GM19324 (cell line): ENCODE data around the gene SULT2B1.
"Not testable (repeated sequence)": the region's sequence is repeated elsewhere in the genome, so short reads cannot be mapped to it uniquely, and the experiment has no call there.

Experiments used
- ATAC-seq: cut with Tn5 transposase; IDR thresholded peaks from one replicate; pipeline ENCODE4 v1.9.1; 2021; ENCODE audit warnings: mild to moderate bottlenecking, moderate library complexity; ENCODE audit not compliant: unreplicated experiment, low FRiP score

Gene SULT2B1

DNA sequence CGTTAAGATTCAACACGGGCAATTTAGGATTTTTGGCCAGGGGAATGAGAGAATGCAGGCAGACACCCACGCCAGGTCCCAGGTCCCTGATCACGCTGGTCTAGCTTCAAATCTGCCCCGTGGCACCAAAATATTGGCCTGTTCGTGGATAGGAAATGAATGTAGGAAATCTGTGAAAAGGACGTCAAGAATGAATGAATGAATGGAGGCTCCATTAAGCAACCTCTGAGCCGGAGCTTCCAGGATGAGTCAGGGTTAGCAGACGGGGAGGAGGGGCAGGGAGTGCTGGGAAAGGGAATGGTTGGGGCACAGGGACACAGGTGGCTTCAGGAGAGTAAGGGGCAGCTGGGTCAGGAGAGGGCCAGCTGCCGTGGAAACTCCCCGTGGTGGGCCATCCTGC, 4.2 kb downstream of the SULT2B1 start:
- ATAC-seq, result no peak

DNA sequence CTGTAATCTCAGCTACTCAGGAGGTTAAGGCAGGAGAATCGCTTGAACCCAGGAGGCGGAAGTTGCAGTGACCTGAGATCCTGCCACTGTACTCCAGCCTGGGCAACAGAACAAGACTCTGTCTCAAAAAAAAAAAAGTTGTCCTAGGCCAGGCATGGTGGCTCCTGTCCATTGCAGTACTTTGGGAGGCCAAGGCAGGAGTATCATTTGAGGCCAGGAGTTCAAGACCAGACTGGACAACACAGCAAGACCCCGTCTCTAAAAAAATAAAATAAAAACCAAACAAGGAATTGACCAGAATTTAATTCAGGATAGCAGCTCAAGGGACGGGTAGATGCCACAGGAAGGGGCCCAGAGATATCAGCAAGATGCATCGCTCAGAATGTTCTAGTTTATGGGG, 4.9 kb downstream of the SULT2B1 start:
- no peak for ATAC-seq

DNA sequence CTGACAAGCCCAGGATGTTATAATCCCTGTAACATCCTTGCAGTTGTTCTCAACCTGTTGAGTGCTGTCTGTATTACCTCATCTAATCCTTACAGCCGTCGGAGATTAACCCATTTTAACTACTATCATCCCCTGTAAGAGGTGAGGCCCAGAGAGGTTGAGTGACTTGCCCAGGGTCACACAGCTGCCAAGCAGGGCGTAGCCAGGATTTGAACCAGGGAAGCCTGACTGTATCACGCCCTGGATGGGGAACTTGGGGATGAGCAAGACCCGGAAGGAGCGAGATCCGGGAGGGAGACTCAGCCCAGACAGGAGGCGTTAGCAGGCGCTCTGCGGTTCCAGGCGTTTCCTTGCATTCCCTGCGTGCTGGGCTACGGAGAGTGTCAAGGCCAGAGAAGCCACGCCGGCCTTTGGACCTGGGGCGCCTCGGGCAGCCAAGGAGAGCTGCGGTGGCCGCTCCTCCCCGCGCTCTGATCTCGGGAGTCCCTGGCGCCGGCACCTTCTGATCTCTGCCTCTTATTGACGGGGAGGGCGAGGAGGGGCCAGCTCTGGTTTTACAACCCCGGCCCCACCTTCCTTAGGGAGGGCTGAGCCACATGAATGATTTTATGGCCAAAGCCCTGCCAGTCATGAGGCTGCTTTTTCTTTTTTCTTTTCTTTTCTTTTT, 6.2 kb downstream of the SULT2B1 start:
- ATAC-seq, result no peak

DNA sequence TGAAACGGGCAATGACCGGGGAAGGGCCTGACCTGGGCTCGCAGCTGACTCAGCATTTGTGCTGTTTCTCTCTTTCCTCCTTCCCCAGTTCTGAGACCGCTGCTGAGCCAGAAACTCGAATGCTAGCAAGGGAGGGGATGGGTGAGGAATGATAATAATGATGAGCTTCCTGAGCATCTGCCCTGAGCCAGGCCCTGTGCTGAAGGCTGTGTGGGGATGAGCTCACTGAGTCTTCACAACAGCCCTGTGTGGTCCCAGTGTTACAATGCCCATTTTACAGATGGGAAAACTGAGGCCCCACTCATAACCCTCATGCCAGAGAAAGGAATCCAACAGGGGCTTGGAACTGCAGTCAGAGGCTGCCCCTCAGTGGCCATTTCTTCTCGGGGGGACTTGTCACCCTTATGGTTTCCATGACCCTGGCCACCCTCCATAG, 8.1 kb downstream of the SULT2B1 start:
- no peak for ATAC-seq

DNA sequence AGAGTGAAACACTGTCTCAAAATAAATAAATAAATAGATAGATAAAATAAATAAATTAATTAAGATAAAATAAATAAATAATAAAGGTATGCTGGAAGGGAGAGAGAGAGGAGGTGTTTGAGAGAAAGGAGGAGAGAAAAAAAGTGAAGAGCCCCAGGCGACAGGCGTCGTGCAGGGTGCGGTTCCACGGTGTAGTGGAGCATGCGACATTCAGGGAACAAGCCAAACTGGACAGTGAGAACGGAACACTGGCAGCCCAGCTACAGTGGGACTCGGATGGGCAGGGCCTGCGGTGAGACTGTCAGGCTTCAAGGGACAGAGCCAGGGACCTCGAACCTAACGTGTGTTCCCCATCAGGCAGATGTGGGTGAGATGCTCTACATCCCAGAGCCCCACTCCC, 9.4 kb downstream of the SULT2B1 start:
- ATAC-seq, result no peak

DNA sequence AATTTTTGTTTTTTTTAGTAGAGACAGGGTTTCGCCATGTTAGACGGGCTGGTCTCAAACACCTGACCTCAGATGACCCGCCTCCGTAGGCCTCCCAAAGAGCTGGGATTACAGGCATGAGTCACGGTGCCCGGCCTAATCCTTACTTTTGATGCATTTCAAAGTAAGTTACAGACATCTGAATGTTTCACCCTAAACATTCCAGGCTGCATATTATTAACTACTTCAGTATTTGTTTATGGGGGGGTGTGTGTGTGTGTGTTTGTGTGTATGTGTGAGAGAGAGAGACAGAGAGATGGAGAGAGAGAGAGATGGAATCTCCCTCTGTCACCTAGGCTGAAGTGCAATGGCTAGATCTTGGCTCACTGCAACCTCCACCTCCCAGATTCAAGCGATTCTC, 13.1 kb downstream of the SULT2B1 start:
- no peak for ATAC-seq

DNA sequence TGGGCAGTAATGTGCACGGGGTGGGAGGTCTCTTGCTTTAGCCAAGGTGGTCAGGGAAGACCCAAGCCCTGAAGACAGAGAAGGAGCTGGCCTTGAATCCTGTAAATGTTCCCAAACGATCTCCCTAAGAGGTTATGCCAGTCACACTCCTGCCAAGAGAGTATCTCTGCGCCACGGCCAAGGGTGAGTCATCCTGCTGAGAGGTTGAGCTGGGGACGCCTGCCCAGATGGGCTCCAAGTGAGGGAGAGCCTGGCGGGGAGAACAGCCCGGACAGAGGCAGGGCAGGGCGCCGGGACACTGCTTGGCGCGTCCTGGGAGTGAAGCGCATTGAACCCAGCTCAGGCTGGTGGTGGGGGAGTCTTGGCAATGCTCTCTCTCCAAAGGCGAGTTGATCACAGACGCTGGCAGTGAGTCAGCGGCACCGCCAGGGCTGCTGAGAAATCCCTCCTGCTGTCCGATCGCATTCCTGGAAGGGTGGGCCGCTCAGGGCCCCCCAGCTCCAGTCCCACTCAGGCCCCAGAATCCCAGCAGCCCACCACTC, 16.4 kb downstream of the SULT2B1 start:
- no peak for ATAC-seq

DNA sequence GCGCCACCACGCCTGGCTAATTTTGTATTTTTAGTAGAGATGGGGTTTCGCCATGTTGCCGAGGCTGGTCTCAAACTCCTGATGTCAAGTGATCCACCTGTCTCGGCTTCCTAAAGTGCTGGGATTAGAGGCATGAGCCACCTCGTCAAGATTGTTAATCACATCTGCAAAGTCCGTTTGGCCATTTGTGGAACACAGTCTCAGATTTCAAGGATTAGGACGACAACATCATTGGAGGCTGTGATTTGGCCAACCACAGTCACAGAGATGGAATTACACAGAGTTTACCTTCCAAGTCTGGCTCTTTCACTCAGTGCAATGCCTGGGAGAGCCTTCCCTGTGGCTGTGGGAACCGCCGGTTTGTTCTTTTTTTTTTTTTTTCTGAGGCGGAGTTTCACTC, 17.8 kb downstream of the SULT2B1 start:
- no peak for ATAC-seq

DNA sequence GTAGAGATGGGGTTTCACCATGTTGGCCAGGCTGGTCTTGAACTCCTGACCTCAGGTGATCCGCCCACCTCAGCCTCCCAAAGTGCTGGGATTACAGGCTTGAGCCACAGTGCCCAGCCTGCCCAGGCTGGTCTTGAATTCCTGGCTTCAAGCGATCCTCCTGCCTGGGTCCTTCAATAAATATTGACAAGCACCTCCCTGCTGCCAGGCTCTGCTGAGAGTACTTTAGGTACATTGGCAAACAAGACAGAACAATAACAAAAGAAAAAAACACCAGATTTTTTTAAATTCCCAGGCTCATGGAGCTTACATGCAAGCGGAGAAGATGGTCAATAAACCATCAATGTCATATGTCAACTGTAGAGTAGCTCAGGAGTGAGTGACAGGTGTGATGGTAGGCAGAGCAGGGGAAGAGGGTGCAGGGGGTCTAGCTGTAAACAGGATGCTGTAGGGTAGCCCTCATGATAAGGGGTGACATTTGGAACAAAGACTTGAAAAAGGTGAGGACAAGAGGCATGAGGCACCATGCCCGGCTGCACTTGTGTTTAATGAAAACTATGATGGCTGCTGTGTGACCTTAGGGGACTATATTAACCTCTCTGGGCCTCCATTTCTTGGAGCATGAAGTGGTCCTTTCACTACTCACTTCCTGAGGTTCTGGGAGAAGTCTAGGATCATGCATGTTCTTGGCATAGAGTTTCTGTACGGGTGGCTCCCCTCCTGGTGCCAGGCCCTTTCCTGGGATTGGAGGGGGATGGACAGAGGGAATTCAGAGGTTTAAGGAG, 19.6 kb downstream of the SULT2B1 start:
- ATAC-seq, result no peak

DNA sequence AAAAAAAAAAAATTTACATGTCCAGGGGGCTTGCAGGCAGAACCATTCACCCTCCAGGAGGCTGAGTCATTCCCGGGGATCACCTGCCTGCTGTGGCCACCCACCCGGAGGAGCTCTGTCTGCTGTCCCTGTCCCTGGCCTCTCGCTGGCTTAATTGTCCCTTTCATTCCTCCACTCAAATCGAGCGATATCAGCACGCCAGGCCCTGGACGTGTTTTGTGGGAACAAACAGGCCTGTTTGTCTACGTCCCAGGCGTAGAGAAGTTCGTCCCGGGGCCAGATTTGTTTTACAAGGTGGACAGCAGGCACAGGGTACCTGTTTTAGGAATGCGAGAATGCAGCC, 21.2 kb downstream of the SULT2B1 start:
- ATAC-seq, result no peak

DNA sequence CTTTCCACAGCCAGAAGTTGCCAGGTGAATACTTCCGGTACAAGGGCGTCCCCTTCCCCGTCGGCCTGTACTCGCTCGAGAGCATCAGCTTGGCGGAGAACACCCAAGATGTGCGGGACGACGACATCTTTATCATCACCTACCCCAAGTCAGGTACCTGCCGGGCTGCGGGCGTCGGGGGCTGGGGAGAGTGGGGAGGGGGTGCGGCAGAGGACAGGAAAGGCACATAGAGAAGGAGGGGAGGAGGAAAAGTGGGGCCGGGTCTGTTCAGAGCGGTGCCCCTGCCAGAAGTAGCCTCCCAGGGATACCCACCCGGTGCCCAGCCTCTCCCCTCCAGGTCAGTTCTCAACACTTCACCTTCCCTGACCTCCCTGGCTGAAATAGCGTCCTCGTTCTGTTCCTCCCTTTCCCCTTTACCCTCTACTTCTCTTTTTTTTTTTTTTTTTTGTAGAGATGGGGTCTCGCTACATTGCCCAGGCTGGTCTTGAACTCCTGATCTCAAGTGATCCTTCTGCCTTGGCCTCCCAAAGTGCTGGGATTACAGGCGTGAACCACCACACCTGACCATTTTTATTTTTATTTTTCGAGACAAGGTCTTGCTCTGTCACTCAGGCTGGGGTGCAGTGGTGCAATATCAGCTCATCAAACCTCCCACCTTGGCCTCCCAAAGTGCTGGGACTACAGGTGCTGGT, 24.1 kb downstream of the SULT2B1 start:
- no peak for ATAC-seq

DNA sequence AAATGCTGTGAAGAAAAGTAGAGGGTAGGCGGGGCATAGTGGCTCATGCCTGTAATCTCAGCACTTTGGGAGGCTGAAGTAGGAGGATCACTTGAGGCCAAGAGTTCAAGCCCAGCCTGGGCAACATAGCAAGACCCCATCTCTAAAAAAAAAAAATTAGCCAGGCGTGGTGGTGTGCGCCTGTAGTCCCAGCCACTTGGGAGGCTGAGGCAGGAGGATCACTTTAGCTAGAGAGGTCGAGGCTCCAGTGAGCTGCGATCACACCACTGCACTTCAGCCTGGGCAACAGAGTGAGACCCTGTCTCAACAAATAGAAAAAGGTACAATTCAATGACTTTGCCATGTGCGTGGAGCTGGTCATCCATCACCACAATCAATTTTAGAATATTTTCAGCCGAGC, 25.9 kb downstream of the SULT2B1 start:
- not testable (repeated sequence) for ATAC-seq

DNA sequence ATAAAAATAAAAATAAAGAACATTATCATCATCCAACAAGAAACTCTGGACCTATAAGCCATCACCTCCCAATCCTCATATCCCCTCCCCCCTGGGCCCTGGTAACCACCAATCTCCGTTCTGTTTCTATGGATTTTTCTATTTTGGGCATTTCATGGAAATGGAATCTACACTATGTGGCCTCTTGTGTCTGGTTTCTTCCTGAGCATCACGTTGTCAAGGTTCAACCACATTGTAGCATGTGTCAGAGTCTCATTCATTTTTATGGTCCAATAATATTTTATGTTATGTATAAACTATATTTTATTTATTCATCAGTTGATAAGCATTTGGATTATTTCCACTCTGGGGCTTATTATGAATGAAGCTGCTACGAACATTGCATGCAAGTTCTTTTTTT, 26.9 kb downstream of the SULT2B1 start:
- no peak for ATAC-seq

DNA sequence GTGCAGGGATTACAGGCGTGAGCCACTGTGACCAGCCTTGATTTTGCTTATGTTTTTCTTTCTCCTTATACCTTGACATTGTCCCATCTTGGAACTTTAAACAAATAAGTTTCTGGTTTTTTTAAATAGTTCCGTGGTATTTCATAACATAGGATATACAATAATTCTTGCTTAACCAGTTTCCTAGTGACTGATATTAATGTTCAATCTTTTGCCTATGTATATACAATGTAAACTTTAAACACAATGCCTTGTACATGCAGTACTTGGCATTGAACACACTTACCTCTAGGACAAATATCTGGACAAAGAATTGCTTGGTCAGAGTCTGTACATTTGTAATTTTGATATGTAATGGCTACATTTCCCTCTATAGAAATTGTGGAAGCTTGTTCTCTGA, 30.2 kb downstream of the SULT2B1 start:
- ATAC-seq, result no peak

DNA sequence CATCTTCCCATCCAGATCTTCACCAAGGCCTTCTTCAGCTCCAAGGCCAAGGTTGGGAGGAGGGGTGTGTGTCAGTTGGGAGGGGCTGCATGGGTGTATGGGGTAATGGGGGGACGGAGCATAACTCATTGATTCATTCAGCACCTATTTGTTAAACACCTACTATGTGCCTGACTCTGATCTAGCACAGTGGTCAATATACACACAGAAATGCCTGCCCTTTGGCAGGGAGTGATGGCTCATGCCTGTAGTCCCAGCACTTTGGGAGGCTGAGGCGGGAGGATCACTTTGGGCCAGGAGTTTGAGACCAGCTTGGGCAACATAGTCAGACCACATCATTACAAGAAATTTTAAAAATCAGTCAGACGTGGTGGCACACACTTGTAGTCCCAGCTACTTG, 35.4 kb downstream of the SULT2B1 start:
- ATAC-seq, result no peak

DNA sequence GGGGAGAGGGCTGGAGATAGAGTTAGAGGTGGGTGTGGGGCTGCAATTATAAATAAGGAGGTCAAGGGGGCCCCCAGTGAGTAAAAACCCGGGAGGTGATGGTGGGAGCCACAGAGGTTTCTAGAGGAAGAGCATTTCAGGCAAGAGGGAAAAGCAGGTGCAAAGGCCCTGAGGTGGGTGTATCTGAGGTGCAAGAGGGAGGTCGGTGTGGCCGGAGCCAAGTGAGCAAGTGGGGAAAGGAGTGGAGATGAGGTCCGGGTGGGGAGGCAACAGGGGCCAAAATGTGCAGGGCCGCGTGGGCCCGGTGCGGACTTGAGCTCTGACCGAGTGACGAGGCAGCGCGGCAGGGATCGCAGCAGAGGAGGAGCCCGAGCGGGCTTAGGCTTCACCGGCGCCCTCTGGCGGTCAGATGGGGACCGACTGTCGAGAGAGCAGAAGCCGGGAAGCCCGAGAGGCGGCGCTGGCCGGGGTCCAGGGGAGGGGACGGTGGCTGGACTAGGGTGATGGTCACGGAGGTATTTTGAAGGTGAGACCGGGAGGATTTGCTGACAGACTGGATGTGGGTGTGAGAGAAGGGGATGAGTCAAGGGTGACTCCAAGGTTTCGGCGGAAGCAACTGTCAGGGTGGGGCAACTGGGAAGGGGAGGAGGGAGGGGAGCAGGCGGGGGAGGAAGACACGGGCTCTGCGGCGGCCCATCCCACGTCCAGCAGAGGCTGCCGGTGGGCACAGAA, 36.9 kb downstream of the SULT2B1 start:
- ATAC-seq, result no peak

DNA sequence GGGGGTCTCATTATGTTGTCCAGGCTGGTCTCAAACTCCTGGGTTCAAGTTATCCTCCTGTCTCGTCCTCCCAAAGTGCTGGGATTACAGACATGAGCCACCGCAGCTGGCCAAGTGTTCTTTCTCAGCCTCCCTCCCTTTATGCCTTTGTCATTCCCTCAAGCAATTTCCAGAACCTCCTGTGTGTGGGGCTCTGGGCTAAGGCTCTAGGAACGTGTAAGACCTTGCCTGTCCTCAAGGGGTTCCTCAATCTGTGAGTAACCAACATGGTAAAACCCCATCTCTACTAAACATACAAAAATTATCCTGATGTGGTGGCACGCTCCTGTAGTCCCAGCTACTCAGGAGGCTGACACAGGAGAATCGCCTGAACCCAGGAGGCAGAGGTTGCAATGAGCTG, 39.0 kb downstream of the SULT2B1 start:
- ATAC-seq, result no peak

DNA sequence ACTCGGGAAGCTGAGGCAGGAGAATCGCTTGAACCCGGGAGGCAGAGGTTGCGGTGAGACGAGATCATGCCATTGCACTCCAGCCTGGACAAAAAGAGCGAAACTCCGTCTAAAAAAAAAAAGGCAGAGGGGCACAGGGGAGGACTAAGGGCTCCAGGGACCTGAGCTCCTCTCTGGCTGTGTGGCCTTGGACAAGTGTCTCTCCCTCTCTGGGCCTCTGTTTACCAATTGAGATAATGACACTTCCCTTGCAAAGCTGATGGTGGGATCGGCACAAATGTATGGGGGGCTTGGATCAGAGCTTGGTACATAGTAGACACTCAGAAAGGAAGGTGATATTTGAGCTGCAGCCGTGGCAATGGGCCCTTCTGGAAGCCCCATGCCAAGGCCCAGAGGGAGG, 43.2 kb downstream of the SULT2B1 start:
- no peak for ATAC-seq

DNA sequence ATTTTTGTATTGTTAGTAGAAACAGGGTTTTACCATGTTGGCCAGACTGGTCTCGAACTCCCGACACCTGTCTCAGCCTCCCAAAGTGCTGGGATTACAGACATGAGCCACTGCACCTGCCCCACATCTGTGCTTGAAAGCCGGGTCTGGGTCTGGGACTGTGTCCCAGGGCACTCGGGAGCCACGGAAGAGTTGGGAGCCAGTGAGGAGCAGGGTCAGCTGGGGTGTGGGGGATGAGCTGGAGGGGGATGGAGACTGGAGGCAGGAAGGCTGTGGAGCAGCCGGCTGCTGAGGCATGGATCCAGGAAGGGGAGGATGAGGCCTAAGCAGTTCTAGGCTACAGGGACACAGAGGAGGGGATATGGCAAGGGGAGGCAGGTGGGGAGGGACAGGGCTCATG, 43.9 kb downstream of the SULT2B1 start:
- no peak for ATAC-seq

DNA sequence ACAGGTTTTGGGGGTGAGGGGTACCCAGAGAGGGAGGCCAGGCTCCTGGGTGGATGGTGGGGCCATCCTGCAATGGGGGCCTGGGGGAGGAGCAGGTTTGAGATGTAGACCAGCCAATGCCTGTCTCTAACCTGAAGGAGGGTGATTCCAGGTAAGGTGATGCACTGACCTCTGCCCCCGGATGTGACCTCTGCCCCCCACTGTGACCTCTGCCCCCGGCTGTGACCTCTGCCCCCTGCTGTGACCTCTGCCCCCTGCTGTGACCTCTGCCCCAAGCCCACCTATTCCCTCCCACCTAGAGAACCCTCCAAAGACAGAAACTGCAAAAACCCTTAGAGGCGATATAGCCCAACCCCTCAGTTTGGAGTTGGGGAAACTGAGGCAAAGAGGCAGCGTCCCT, 44.3 kb downstream of the SULT2B1 start:
- ATAC-seq, result no peak
